HepG2 (cell line): Measurements from ENCODE around the gene CAP2. TPM values are rescaled to one million over a fixed set of nuclear protein-coding genes. Genes with fewer than 3 reads are reported as not detected.

ENCODE experiments used
- ATAC-seq: fragments of 200-7000 bp; cut with Tn5 transposase; 3 replicates; pipeline ENCODE4 v1.9.1; 2020; ENCODE audit warnings: mild to moderate bottlenecking, moderate library complexity
- BruUV-seq: library from RNA; stranded (reverse); fragments of 400-500 nt; replicated peaks from 2 replicates; lab custom pipeline; 2021; lab: Mats Ljungman, UMichigan
- CTCF ChIA-PET: fragments of 300-600 bp; formaldehyde crosslinking; extraction: SDS; loops from one replicate; lab custom pipeline; 2021; ENCODE audit warnings: low total read pairs, inconsistent platforms, low intra/inter-chr PET ratio; lab: Yijun Ruan, JAX
- POLR2A ChIA-PET: fragments of 350-600 bp; sonication (Branson Sonifier 250); formaldehyde crosslinking; loops from one replicate; lab custom pipeline; 2020; ENCODE audit warnings: antibody characterized with exemption, inconsistent platforms; lab: Yijun Ruan, JAX
- DNase-seq: peaks from one replicate; pipeline ENCODE4 v3.0.0-alpha.2; 2015; ENCODE audit warnings: low spot score
- FAIRE-seq: peaks from 3 replicates; lab custom pipeline; 2011; peaks lifted over from hg19 to GRCh38; lab: Jason Lieb, UNC
- H2AFZ ChIP-seq: one replicate; pipeline ENCODE4 v1.6.1; 2011; ENCODE audit warnings: low read length, inconsistent platforms
- H3K27ac ChIP-seq: fragments of 300-600 bp; 3 replicates; pipeline ENCODE4 v1.8.0; 2011; ENCODE audit warnings: mixed run types, mild to moderate bottlenecking, mixed read lengths, low read length, inconsistent platforms; ENCODE audit not compliant: insufficient read depth; ENCODE audit errors: extremely low read length
- H3K27me3 ChIP-seq, 2 experiments: fragments of 200-600 bp in 1 of 2; 2 replicates in 1 of 2; 3 replicates in 1 of 2; pipeline versions ENCODE4 v1.6.0 to v1.8.0; 2011; ENCODE audit warnings: low read length in 2 of 2, mild to moderate bottlenecking in 2 of 2, moderate library complexity in 2 of 2, inconsistent platforms in 1 of 2; ENCODE audit not compliant: insufficient read depth in 2 of 2, control insufficient read depth in 1 of 2
- H3K36me3 ChIP-seq, 2 experiments: fragments of 200-600 bp in 1 of 2; replicated peaks in 1 of 2; 2 replicates in 1 of 2; 3 replicates in 1 of 2; pipeline versions ENCODE4 v1.5.1 to v1.8.0; 2011; ENCODE audit warnings: low read length in 2 of 2, inconsistent platforms in 1 of 2; ENCODE audit not compliant: insufficient read depth in 2 of 2, control insufficient read depth in 1 of 2
- H3K4me1 ChIP-seq: 2 replicates; pipeline ENCODE4 v1.5.1; 2012; ENCODE audit warnings: low read length, inconsistent platforms; ENCODE audit not compliant: insufficient read depth
- H3K4me2 ChIP-seq: 2 replicates; pipeline ENCODE4 v1.6.0; 2011; ENCODE audit warnings: low read depth, low read length, inconsistent platforms
- H3K4me3 ChIP-seq, 3 experiments: fragments of 200-600 bp in 1 of 3; sonication (generic), shearing (Covaris generic) in 1 of 3; replicated peaks in 1 of 3; 2 replicates each; pipeline ENCODE4 v1.5.1; 2011 to 2016; ENCODE audit warnings: low read length in 3 of 3, inconsistent platforms in 2 of 3, low read depth in 2 of 3, mild to moderate bottlenecking in 2 of 3, control low read depth in 1 of 3, mixed read lengths in 1 of 3; ENCODE audit not compliant: insufficient read depth in 1 of 3
- H3K79me2 ChIP-seq: one replicate; pipeline ENCODE4 v1.6.1; 2011; ENCODE audit warnings: low read length, inconsistent platforms; ENCODE audit not compliant: insufficient read depth
- H3K9ac ChIP-seq: 2 replicates; pipeline ENCODE4 v1.6.0; 2011; ENCODE audit warnings: mild to moderate bottlenecking, low read depth, low read length, inconsistent platforms; ENCODE audit not compliant: insufficient read depth
- H3K9me3 ChIP-seq: 2 replicates; pipeline ENCODE4 v1.5.1; 2012; ENCODE audit warnings: mild to moderate bottlenecking, low read length
- H4K20me1 ChIP-seq: 2 replicates; pipeline ENCODE4 v1.6.0; 2011; ENCODE audit warnings: inconsistent platforms, mild to moderate bottlenecking, low read length, moderate library complexity; ENCODE audit not compliant: insufficient read depth
- BCL6 ChIP-seq: IDR thresholded peaks from 2 replicates; pipeline ENCODE4 v1.6.1; 2016; ENCODE audit warnings: missing genetic modification reagents, missing compliant biosample characterization
- CEBPB ChIP-seq: IDR thresholded peaks from 2 replicates; pipeline ENCODE4 v1.6.1; 2011; ENCODE audit warnings: low read depth, low read length, improper control_type of control experiment, borderline replicate concordance
- FLYWCH1 ChIP-seq: sonication (generic); formaldehyde crosslinking; IDR thresholded peaks from 2 replicates; pipeline ENCODE4 v1.8.1; 2023; ENCODE audit warnings: mild to moderate bottlenecking, missing genetic modification reagents
- HNRNPK ChIP-seq: fragments of 200-400 bp; formaldehyde crosslinking; IDR thresholded peaks from 2 replicates; pipeline ENCODE4 v1.6.1; 2018; ENCODE audit warnings: low read length, low read depth, moderate library complexity, mild to moderate bottlenecking; ENCODE audit not compliant: poor library complexity, severe bottlenecking
- KDM2A ChIP-seq: sonication (generic); formaldehyde crosslinking; IDR thresholded peaks from 2 replicates; pipeline ENCODE4 v1.4.0; 2020; ENCODE audit warnings: low read depth, missing genetic modification reagents, borderline replicate concordance
- MIXL1 ChIP-seq: IDR thresholded peaks from 2 replicates; pipeline ENCODE4 v1.6.1; 2016
- NFIC ChIP-seq: IDR thresholded peaks from 2 replicates; pipeline ENCODE4 v1.6.1; 2012; ENCODE audit warnings: mild to moderate bottlenecking, low read length, inconsistent platforms
- PPARG ChIP-seq: conservative IDR thresholded peaks from 2 replicates; pipeline ENCODE4 v1.6.1; 2016; ENCODE audit warnings: missing biosample characterization, missing genetic modification reagents
- PRMT3 ChIP-seq: sonication (generic); formaldehyde crosslinking; IDR thresholded peaks from 2 replicates; pipeline ENCODE4 v1.8.1; 2022; ENCODE audit warnings: low read depth, mild to moderate bottlenecking, moderate library complexity, missing genetic modification reagents, borderline replicate concordance
- SNAI1 ChIP-seq: sonication (generic); formaldehyde crosslinking; IDR thresholded peaks from 2 replicates; pipeline ENCODE4 v1.5.0; 2020; ENCODE audit warnings: mild to moderate bottlenecking, missing genetic modification reagents, borderline replicate concordance
- TCF12 ChIP-seq, 2 experiments: fragments of 450-650 bp in 1 of 2; sonication (generic) in 1 of 2; formaldehyde crosslinking in 1 of 2; IDR thresholded peaks; 2 replicates each; pipeline versions ENCODE4 v1.6.1 to v1.8.0; 2017 to 2022; ENCODE audit warnings: antibody characterized with exemption in 1 of 2, mild to moderate bottlenecking in 1 of 2, missing genetic modification reagents in 1 of 2, moderate library complexity in 1 of 2
- TGIF2 ChIP-seq: IDR thresholded peaks from 2 replicates; pipeline ENCODE4 v1.6.1; 2016; ENCODE audit warnings: control low read depth, missing compliant biosample characterization
- TOPORS ChIP-seq: sonication (generic); formaldehyde crosslinking; IDR thresholded peaks from 2 replicates; pipeline ENCODE4 v1.8.0; 2023; ENCODE audit warnings: mild to moderate bottlenecking, missing genetic modification reagents
- ZNF564 ChIP-seq: sonication (generic); formaldehyde crosslinking; IDR thresholded peaks from 2 replicates; pipeline ENCODE4 v1.8.1; 2023; ENCODE audit warnings: mild to moderate bottlenecking, missing genetic modification reagents
- ZNF776 ChIP-seq: sonication (generic); formaldehyde crosslinking; IDR thresholded peaks from 2 replicates; pipeline ENCODE4 v1.4.0; 2020; ENCODE audit warnings: mild to moderate bottlenecking, missing genetic modification reagents
- WGBS: methylation state at CpG from one replicate; pipeline ENCODE4 v1.1.6; 2017; ENCODE audit warnings: low lambda C conversion rate; 5-methylcytosine and 5-hydroxymethylcytosine counted together
- in situ Hi-C: cut with HindIII; loops from 2 replicates; pipeline ENCODE4 v1.10.0; 2017; ENCODE audit warnings: low pct_unique_long_range_greater_than_20kb; ENCODE audit not compliant: extremely low pct_ligation_motif_present
- intact Hi-C: fragments of 100-400 bp; cut with micrococcal nuclease; formaldehyde crosslinking; loops from one replicate; pipeline ENCODE4 v1.10.0; 2022; ENCODE audit not compliant: unreplicated experiment
- polyA plus RNA-seq, 8 experiments: library from polyadenylated mRNA; depleted of rRNA in 3 of 8; stranded (reverse) in 7 of 8; unstranded in 1 of 8; fragments of >200 nt; fragmentation: Illumina TruSeq in 4 of 8; extraction: Trizol in 4 of 8; gene quantifications; 2 replicates each; pipeline versions ENCODE4 v1.2.1 to v1.2.3, GENCODE V29; 2011 to 2016; ENCODE audit warnings: low read depth in 4 of 8, missing spikeins in 1 of 8, mixed read lengths in 1 of 8; ENCODE audit not compliant: insufficient read depth in 1 of 8
- total RNA-seq, 5 experiments: library from RNA; depleted of rRNA; stranded (reverse); fragments of >200 nt; fragmentation: Illumina TruSeq; extraction: Trizol; gene quantifications; 2 replicates each; pipeline ENCODE4 v1.2.3, GENCODE V29; 2016; ENCODE audit warnings: low read depth in 1 of 5
- TF ChIP-seq, protein P1 (sequence below): sonication (generic); formaldehyde crosslinking; IDR thresholded peaks from 2 replicates; pipeline ENCODE4 v1.4.0; 2020; ENCODE audit warnings: missing genetic modification reagents, borderline replicate concordance
- TF ChIP-seq, protein P2 (sequence below): sonication (generic); formaldehyde crosslinking; IDR thresholded peaks from 2 replicates; pipeline ENCODE4 v1.4.0; 2020; ENCODE audit warnings: missing genetic modification reagents
- TF ChIP-seq, protein P3 (sequence below): sonication (generic); formaldehyde crosslinking; IDR thresholded peaks from 2 replicates; pipeline ENCODE4 v1.4.0; 2020; ENCODE audit warnings: missing genetic modification reagents

The CAP2 gene
- total and polyA plus RNA-seq, 2 of the 13 experiments (the other 11 are each of a cell fraction or from before 2014, with no cell fraction given): 7.9 to 53.1 TPM

- Histone ChIP-seq H2AFZ (peak overlapping the region; percentile 64), H3K4me3 (peak overlapping the region; percentile 92 to 99 (median 98)), H3K36me3 (peaks cover 3 to 20% of the 10 kb centered on the region in 2 experiments), H3K9ac (peak overlapping the region; percentile 89), H3K27me3 (no peaks in the 10 kb centered on the region; a peak in 1 of 5 replicates), H3K79me2 (peaks cover 21% of the 10 kb centered on the region), H4K20me1 (no peaks in the 10 kb centered on the region), H3K4me2 (peak overlapping the region; percentile 93), H3K9me3 (no peaks in the 10 kb centered on the region), H3K4me1 (peaks cover 34% of the 10 kb centered on the region), H3K27ac (peak overlapping the region; percentile 93)
- TSS peak; percentile 57 for BruUV-seq
- POLR2A ChIA-PET: interaction anchor here (1.4 to 3.0 kb wide), 2 partner anchors 10 to 290 kb away, joined by 3 to 12 read pairs; no protein-coding TSS in a partner anchor
- CTCF ChIA-PET: no interaction called here
- in situ Hi-C loops: no loop called here
- ATAC-seq (peak; percentile 2), DNase-seq (no peak), FAIRE-seq (peak; percentile 32)
- 0% methylated on average over 5 of the region's 5 CpGs for WGBS
- TF ChIP-seq KDM2A (CRISPR knock-in tag): no peak
- TF ChIP-seq SNAI1 (CRISPR knock-in tag): no peak
- no peak for TF ChIP-seq PRMT3 (CRISPR knock-in tag)
- no peak for TF ChIP-seq NFIC
- TF ChIP-seq MIXL1 (CRISPR knock-in tag): no peak
- TF ChIP-seq ZNF776 (CRISPR knock-in tag): no peak
- no peak for TF ChIP-seq TOPORS (CRISPR knock-in tag)
- no peak for TF ChIP-seq TGIF2 (CRISPR knock-in tag)
- TF ChIP-seq, protein P1, sequence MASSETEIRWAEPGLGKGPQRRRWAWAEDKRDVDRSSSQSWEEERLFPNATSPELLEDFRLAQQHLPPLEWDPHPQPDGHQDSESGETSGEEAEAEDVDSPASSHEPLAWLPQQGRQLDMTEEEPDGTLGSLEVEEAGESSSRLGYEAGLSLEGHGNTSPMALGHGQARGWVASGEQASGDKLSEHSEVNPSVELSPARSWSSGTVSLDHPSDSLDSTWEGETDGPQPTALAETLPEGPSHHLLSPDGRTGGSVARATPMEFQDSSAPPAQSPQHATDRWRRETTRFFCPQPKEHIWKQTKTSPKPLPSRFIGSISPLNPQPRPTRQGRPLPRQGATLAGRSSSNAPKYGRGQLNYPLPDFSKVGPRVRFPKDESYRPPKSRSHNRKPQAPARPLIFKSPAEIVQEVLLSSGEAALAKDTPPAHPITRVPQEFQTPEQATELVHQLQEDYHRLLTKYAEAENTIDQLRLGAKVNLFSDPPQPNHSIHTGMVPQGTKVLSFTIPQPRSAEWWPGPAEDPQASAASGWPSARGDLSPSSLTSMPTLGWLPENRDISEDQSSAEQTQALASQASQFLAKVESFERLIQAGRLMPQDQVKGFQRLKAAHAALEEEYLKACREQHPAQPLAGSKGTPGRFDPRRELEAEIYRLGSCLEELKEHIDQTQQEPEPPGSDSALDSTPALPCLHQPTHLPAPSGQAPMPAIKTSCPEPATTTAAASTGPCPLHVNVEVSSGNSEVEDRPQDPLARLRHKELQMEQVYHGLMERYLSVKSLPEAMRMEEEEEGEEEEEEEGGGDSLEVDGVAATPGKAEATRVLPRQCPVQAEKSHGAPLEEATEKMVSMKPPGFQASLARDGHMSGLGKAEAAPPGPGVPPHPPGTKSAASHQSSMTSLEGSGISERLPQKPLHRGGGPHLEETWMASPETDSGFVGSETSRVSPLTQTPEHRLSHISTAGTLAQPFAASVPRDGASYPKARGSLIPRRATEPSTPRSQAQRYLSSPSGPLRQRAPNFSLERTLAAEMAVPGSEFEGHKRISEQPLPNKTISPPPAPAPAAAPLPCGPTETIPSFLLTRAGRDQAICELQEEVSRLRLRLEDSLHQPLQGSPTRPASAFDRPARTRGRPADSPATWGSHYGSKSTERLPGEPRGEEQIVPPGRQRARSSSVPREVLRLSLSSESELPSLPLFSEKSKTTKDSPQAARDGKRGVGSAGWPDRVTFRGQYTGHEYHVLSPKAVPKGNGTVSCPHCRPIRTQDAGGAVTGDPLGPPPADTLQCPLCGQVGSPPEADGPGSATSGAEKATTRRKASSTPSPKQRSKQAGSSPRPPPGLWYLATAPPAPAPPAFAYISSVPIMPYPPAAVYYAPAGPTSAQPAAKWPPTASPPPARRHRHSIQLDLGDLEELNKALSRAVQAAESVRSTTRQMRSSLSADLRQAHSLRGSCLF (CRISPR knock-in tag): 0 out of 2 replicates have a peak, but pooled peaks have one; percentile 13
- TF ChIP-seq ZNF564 (CRISPR knock-in tag): no peak
- TF ChIP-seq FLYWCH1 (CRISPR knock-in tag): no peak
- peak; percentile 15; the same call in 1 of the 2 replicates for TF ChIP-seq CEBPB
- TF ChIP-seq, protein P2, sequence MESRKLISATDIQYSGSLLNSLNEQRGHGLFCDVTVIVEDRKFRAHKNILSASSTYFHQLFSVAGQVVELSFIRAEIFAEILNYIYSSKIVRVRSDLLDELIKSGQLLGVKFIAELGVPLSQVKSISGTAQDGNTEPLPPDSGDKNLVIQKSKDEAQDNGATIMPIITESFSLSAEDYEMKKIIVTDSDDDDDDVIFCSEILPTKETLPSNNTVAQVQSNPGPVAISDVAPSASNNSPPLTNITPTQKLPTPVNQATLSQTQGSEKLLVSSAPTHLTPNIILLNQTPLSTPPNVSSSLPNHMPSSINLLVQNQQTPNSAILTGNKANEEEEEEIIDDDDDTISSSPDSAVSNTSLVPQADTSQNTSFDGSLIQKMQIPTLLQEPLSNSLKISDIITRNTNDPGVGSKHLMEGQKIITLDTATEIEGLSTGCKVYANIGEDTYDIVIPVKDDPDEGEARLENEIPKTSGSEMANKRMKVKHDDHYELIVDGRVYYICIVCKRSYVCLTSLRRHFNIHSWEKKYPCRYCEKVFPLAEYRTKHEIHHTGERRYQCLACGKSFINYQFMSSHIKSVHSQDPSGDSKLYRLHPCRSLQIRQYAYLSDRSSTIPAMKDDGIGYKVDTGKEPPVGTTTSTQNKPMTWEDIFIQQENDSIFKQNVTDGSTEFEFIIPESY (CRISPR knock-in tag): no peak
- no peak for TF ChIP-seq HNRNPK
- TF ChIP-seq BCL6 (CRISPR knock-in tag): no peak
- TF ChIP-seq PPARG (CRISPR knock-in tag): no peak
- TF ChIP-seq TCF12 (IDR thresholded peaks at IDR 0.05): no peak
- no peak for TF ChIP-seq TCF12 (CRISPR knock-in tag; IDR thresholded peaks at IDR 0.05)
- TF ChIP-seq, protein P3, sequence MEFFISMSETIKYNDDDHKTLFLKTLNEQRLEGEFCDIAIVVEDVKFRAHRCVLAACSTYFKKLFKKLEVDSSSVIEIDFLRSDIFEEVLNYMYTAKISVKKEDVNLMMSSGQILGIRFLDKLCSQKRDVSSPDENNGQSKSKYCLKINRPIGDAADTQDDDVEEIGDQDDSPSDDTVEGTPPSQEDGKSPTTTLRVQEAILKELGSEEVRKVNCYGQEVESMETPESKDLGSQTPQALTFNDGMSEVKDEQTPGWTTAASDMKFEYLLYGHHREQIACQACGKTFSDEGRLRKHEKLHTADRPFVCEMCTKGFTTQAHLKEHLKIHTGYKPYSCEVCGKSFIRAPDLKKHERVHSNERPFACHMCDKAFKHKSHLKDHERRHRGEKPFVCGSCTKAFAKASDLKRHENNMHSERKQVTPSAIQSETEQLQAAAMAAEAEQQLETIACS: no peak
- intact Hi-C loops: loop anchor here (5.0 kb wide), 2 partner anchors 41 to 106 kb away; partner anchors contain the start of gene NUP153
Observed at GRCh38 chr6:17601386-17601703, 207.9 kb downstream of the CAP2 start.
